ENCODE measurements around the gene FKBP14.

GRCh38 chr7:30068117-30068516 is 41.6 kb upstream of the FKBP14 start:
- TF ChIP-seq, protein P1, sequence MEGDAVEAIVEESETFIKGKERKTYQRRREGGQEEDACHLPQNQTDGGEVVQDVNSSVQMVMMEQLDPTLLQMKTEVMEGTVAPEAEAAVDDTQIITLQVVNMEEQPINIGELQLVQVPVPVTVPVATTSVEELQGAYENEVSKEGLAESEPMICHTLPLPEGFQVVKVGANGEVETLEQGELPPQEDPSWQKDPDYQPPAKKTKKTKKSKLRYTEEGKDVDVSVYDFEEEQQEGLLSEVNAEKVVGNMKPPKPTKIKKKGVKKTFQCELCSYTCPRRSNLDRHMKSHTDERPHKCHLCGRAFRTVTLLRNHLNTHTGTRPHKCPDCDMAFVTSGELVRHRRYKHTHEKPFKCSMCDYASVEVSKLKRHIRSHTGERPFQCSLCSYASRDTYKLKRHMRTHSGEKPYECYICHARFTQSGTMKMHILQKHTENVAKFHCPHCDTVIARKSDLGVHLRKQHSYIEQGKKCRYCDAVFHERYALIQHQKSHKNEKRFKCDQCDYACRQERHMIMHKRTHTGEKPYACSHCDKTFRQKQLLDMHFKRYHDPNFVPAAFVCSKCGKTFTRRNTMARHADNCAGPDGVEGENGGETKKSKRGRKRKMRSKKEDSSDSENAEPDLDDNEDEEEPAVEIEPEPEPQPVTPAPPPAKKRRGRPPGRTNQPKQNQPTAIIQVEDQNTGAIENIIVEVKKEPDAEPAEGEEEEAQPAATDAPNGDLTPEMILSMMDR (IDR thresholded peaks at IDR 0.05; ENCODE audit: low read depth, low read length, poor library complexity, severe bottlenecking), result no peak
- no peak for TF ChIP-seq EZH2phosphoT487 (IDR thresholded peaks at IDR 0.05; ENCODE audit: borderline replicate concordance, low read length)
